Parathyroid adenoma (tissue), 2 donors: ENCODE results near the gene MMP19.
A peak's percentile ranks its signal among the peaks of the same experiment; 100 is the strongest.

Experiments
- H2AFZ ChIP-seq: fragments of 300-600 bp; sonication (generic); one replicate; pipeline ENCODE4 v1.7.0; 2017; ENCODE audit warnings: antibody characterized with exemption, mild to moderate bottlenecking
- H3K27ac ChIP-seq: fragments of 300-600 bp; sonication (generic); one replicate; pipeline ENCODE4 v1.7.0; 2017
- H3K27me3 ChIP-seq: fragments of 300-600 bp; sonication (generic); one replicate; pipeline ENCODE4 v1.7.0; 2017; ENCODE audit warnings: low read length; ENCODE audit not compliant: control insufficient read depth, insufficient read depth
- H3K36me3 ChIP-seq: fragments of 300-600 bp; sonication (generic); one replicate; pipeline ENCODE4 v1.7.0; 2017; ENCODE audit warnings: low read length; ENCODE audit not compliant: control insufficient read depth, insufficient read depth
- H3K4me1 ChIP-seq: fragments of 300-600 bp; sonication (generic); one replicate; pipeline ENCODE4 v1.7.0; 2017; ENCODE audit warnings: control low read depth
- H3K4me2 ChIP-seq: fragments of 300-600 bp; sonication (generic); one replicate; pipeline ENCODE4 v1.7.0; 2017; ENCODE audit warnings: low read length
- H3K4me3 ChIP-seq: fragments of 300-600 bp; sonication (generic); one replicate; pipeline ENCODE4 v1.7.0; 2017; ENCODE audit warnings: low read depth, low read length
- H3K79me2 ChIP-seq: fragments of 300-600 bp; sonication (generic); one replicate; pipeline ENCODE4 v1.7.0; 2017; ENCODE audit warnings: control low read depth
- H3K9ac ChIP-seq: fragments of 300-600 bp; sonication (generic); one replicate; pipeline ENCODE4 v1.7.0; 2017; ENCODE audit warnings: mild to moderate bottlenecking
- H3K9me3 ChIP-seq: fragments of 300-600 bp; sonication (generic); one replicate; pipeline ENCODE4 v1.7.0; 2017; ENCODE audit warnings: low read length; ENCODE audit not compliant: control insufficient read depth
- CTCF ChIP-seq: fragments of 300-600 bp; sonication (generic); IDR thresholded peaks from one replicate; pipeline ENCODE4 v1.7.0; 2017; ENCODE audit warnings: antibody characterized with exemption, mild to moderate bottlenecking
- donor health status: primary hyperparathyroidism.

Gene MMP19

GRCh38 chr12:55824726-55825125, 18.0 kb downstream of the MMP19 start:
- H3K79me2 ChIP-seq: no peaks in the 10 kb centered on the region
- no peak overlapping the region for H3K4me3 ChIP-seq
- H3K4me1 ChIP-seq: peaks cover 4% of the 10 kb centered on the region
- no peaks in the 10 kb centered on the region for H3K36me3 ChIP-seq
- no peaks in the 10 kb centered on the region for H3K9me3 ChIP-seq
- no peak overlapping the region for H3K27ac ChIP-seq
- TF ChIP-seq CTCF: no peak
- no peak overlapping the region for H3K9ac ChIP-seq
- H2AFZ ChIP-seq: no peak overlapping the region
- H3K4me2 ChIP-seq: no peak overlapping the region
- H3K27me3 ChIP-seq: no peaks in the 10 kb centered on the region

GRCh38 chr12:55823419-55823818, 19.3 kb downstream of the MMP19 start:
- TF ChIP-seq CTCF: no peak
- no peak overlapping the region for H3K27ac ChIP-seq

GRCh38 chr12:55822228-55822627, 20.5 kb downstream of the MMP19 start:
- no peak overlapping the region for H3K4me2 ChIP-seq
- H3K4me3 ChIP-seq: no peak overlapping the region
- peaks cover 5% of the 10 kb centered on the region for H3K79me2 ChIP-seq
- no peak overlapping the region for H3K27ac ChIP-seq
- H2AFZ ChIP-seq: no peak overlapping the region
- no peak overlapping the region for H3K9ac ChIP-seq
- H3K4me1 ChIP-seq: no peaks in the 10 kb centered on the region
- TF ChIP-seq CTCF: no peak
- H3K36me3 ChIP-seq: no peaks in the 10 kb centered on the region
- no peaks in the 10 kb centered on the region for H3K9me3 ChIP-seq
- no peaks in the 10 kb centered on the region for H3K27me3 ChIP-seq

More at GRCh38 chr12:55823419-55823818, 19.3 kb downstream of the MMP19 start:
- Histone ChIP-seq H2AFZ (no peak overlapping the region), H3K27me3 (no peaks in the 10 kb centered on the region), H3K36me3 (no peaks in the 10 kb centered on the region), H3K9ac (no peak overlapping the region), H3K79me2 (no peaks in the 10 kb centered on the region), H3K9me3 (no peaks in the 10 kb centered on the region), H3K4me1 (no peaks in the 10 kb centered on the region), H3K4me2 (no peak overlapping the region), H3K4me3 (no peak overlapping the region)

- Histone ChIP-seq H3K36me3 (no peaks in the 10 kb centered on the region), H3K4me2 (no peak overlapping the region), H3K9ac (no peak overlapping the region), H3K4me3 (no peak overlapping the region), H3K27me3 (no peaks in the 10 kb centered on the region), H2AFZ (no peak overlapping the region), H3K4me1 (no peaks in the 10 kb centered on the region), H3K9me3 (no peaks in the 10 kb centered on the region), H3K79me2 (peaks cover 16% of the 10 kb centered on the region), H3K27ac (no peak overlapping the region)
- TF ChIP-seq CTCF: no peak
Observed at GRCh38 chr12:55820679-55821078, 22.1 kb downstream of the MMP19 start.

- no peaks in the 10 kb centered on the region for H3K9me3 ChIP-seq
- peak overlapping the region; percentile 99 for H3K4me3 ChIP-seq
- no peak for TF ChIP-seq CTCF
- H2AFZ ChIP-seq: no peak overlapping the region
- H3K4me2 ChIP-seq: no peak overlapping the region
- H3K27ac ChIP-seq: no peak overlapping the region
- no peaks in the 10 kb centered on the region for H3K36me3 ChIP-seq
- no peaks in the 10 kb centered on the region for H3K27me3 ChIP-seq
- H3K79me2 ChIP-seq: peaks cover 32% of the 10 kb centered on the region
- peaks cover under 1% of the 10 kb centered on the region for H3K4me1 ChIP-seq
- no peak overlapping the region for H3K9ac ChIP-seq
Observed at GRCh38 chr12:55818886-55819285, 23.9 kb downstream of the MMP19 start.
